Caco-2 (cell line): ENCODE results near the gene ATXN7L2. TPM values are rescaled to one million over a fixed set of nuclear protein-coding genes. Genes with fewer than 3 reads are reported as not detected.

ENCODE experiments used
- BruUV-seq: library from RNA; stranded (reverse); fragments of 400-500 nt; replicated peaks from 2 replicates; lab custom pipeline; 2021; lab: Mats Ljungman, UMichigan
- CTCF ChIA-PET: fragments of 300-600 bp; sonication (Branson Sonifier 250); formaldehyde crosslinking; loops from one replicate; lab custom pipeline; 2022; ENCODE audit warnings: antibody characterized with exemption; lab: Charles Lee
- POLR2A ChIA-PET: fragments of 300-600 bp; sonication (Branson Sonifier 250); formaldehyde crosslinking; loops from one replicate; lab custom pipeline; 2022; ENCODE audit warnings: antibody characterized with exemption; lab: Charles Lee
- DNase-seq, 2 experiments: peaks; one replicate each; pipeline versions ENCODE4 v3.0.0 to v3.0.0-alpha.2; 2020 to 2022
- H3K27me3 ChIP-seq: replicated peaks from 2 replicates; pipeline ENCODE4 v1.6.0; 2011; ENCODE audit warnings: low read length; ENCODE audit not compliant: control insufficient read depth, insufficient read depth
- H3K36me3 ChIP-seq: 2 replicates; pipeline ENCODE4 v1.5.1; 2011; ENCODE audit warnings: low read length; ENCODE audit not compliant: control insufficient read depth, insufficient read depth
- H3K4me1 ChIP-seq: fragments of 250-450 bp; sonication (Bioruptor Pico); 2 replicates; pipeline ENCODE4 v1.5.1; 2020; ENCODE audit warnings: mild to moderate bottlenecking
- H3K4me3 ChIP-seq: 2 replicates; pipeline ENCODE4 v1.5.1; 2011; ENCODE audit warnings: low read depth, mild to moderate bottlenecking, control low read depth, low read length
- H3K9me3 ChIP-seq: fragments of 250-450 bp; sonication (Bioruptor Pico); 2 replicates; pipeline ENCODE4 v1.5.1; 2020; ENCODE audit warnings: mild to moderate bottlenecking, moderate library complexity
- H3K27ac Mint-ChIP-seq: one replicate; pipeline ENCODE4 v1.8.0; 2022; ENCODE audit warnings: mixed read lengths; ENCODE audit not compliant: unreplicated experiment
- H3K27me3 Mint-ChIP-seq: one replicate; pipeline ENCODE4 v1.8.0; 2022; ENCODE audit warnings: mixed read lengths; ENCODE audit not compliant: insufficient read depth, unreplicated experiment
- H3K36me3 Mint-ChIP-seq: one replicate; pipeline ENCODE4 v1.8.0; 2022; ENCODE audit warnings: mild to moderate bottlenecking, mixed read lengths; ENCODE audit not compliant: insufficient read depth, unreplicated experiment
- H3K4me1 Mint-ChIP-seq: one replicate; pipeline ENCODE4 v1.8.0; 2022; ENCODE audit warnings: low read depth, mixed read lengths; ENCODE audit not compliant: unreplicated experiment
- H3K4me3 Mint-ChIP-seq: one replicate; pipeline ENCODE4 v1.8.0; 2022; ENCODE audit warnings: mild to moderate bottlenecking, moderate library complexity, mixed read lengths; ENCODE audit not compliant: unreplicated experiment
- H3K9me3 Mint-ChIP-seq: one replicate; pipeline ENCODE4 v1.8.0; 2022; ENCODE audit warnings: mixed read lengths; ENCODE audit not compliant: unreplicated experiment
- intact Hi-C: fragments of 100-400 bp; cut with micrococcal nuclease; formaldehyde crosslinking; loops from one replicate; pipeline ENCODE4 v1.10.0; 2022; ENCODE audit not compliant: unreplicated experiment
- total RNA-seq: library from RNA; stranded (reverse); gene quantifications from 2 replicates; pipeline ENCODE4 v1.2.3, GENCODE V29; 2022
- TF ChIP-seq, protein P1 (sequence below), 2 experiments: fragments of 200-600 bp in 1 of 2; IDR thresholded peaks; 1 replicate in 1 of 2; 2 replicates in 1 of 2; pipeline versions ENCODE4 v1.5.1 to v1.8.0; 2011 to 2022; ENCODE audit warnings: antibody characterized with exemption in 1 of 2, control low read depth in 1 of 2, inconsistent platforms in 1 of 2, low read depth in 1 of 2, low read length in 1 of 2, mild to moderate bottlenecking in 1 of 2, moderate library complexity in 1 of 2; ENCODE audit not compliant: insufficient read depth in 1 of 2, severe bottlenecking in 1 of 2, unreplicated experiment in 1 of 2

The ATXN7L2 gene
- total RNA-seq, 1 experiment from 2014 or later: 4.0 TPM

DNA sequence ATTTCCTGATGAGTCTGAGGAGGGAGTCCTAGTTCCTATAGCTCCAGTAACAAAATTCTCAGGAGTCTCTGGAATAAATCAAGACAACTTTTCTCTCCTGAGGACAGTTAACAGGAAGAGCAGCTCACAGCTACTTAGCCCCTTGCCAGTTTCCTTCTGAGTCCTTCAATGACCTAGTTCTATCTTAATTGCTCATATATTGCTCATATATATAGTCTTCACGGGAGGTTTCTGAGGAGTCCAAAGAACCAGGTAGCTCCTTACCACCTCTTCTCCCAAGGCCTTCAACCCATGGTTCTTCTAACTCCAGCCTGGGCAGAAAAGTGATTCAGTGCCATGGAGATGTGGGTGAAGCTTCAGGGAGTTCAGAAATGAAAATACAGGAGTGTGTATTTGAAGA, 21.3 kb downstream of the ATXN7L2 start:
- no peaks in the 10 kb centered on the region for H3K27me3 ChIP-seq
- TF ChIP-seq, protein P1, sequence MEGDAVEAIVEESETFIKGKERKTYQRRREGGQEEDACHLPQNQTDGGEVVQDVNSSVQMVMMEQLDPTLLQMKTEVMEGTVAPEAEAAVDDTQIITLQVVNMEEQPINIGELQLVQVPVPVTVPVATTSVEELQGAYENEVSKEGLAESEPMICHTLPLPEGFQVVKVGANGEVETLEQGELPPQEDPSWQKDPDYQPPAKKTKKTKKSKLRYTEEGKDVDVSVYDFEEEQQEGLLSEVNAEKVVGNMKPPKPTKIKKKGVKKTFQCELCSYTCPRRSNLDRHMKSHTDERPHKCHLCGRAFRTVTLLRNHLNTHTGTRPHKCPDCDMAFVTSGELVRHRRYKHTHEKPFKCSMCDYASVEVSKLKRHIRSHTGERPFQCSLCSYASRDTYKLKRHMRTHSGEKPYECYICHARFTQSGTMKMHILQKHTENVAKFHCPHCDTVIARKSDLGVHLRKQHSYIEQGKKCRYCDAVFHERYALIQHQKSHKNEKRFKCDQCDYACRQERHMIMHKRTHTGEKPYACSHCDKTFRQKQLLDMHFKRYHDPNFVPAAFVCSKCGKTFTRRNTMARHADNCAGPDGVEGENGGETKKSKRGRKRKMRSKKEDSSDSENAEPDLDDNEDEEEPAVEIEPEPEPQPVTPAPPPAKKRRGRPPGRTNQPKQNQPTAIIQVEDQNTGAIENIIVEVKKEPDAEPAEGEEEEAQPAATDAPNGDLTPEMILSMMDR (IDR thresholded peaks at IDR 0.05; ENCODE audit: insufficient read depth in 1 of 2, low read depth in 1 of 2, low read length in 1 of 2, severe bottlenecking in 1 of 2, unreplicated experiment in 1 of 2): no peak
- Mint-ChIP-seq H3K27ac (no peak overlapping the region), H3K4me1 (peaks cover under 1% of the 10 kb centered on the region), H3K4me3 (no peak overlapping the region), H3K9me3 (no peaks in the 10 kb centered on the region), H3K36me3 (no peaks in the 10 kb centered on the region), H3K27me3 (peaks cover 5% of the 10 kb centered on the region)
- DNase-seq: no peak
- no peaks in the 10 kb centered on the region for H3K4me1 ChIP-seq
- CTCF ChIA-PET: no interaction called here
- H3K36me3 ChIP-seq: no peaks in the 10 kb centered on the region
- intact Hi-C loops: no loop called here
- BruUV-seq: no TSS peak
- no peak overlapping the region for H3K4me3 ChIP-seq
- no peaks in the 10 kb centered on the region for H3K9me3 ChIP-seq
- POLR2A ChIA-PET: interaction anchor here (0.5 kb wide), 1 partner anchor 21 kb away, joined by 12 read pairs; the partner anchor contains the start of gene ATXN7L2

DNA sequence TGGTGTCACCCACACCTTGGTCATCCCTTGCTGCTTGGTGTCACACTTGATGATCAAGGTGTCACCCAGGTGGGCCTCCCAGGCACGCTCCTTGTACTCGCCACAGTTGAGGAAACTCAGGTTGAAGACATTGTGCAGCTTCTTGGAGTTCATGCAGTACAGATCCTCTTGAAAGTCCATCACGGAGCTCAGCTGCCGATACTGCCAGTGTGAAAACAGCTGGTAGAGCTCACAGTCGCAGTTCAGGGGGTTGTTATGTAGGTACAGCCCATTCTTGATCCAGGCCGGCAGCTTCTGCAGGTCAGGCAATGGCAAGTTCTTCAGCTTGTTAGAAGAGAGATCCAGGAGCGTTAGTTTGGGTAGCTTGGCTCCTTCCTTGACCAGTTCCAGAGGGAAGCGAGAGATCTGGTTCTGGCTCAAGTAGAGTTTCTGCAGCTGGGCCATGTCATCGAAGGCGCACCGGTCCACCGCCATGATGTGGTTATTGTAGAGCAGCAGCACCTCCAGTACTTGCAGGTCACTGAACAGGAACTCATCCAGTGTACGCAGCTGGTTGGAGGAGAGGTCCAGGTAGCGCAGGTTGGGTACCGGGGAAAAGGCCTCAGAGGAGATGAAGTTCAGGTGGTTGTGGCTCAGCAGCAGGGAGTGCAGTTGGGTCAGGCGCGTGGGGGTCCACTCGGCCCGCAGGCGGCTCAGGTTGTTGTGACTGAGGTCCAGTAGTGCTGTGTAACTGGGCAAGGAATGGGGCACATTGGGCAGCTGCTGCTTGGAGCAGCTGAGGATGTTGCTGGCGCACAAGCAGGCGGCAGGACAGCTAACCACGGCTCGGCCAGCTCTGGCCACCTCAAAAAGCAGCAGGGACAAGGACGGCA, 24.5 kb downstream of the ATXN7L2 start:
- Histone ChIP-seq H3K4me3 (no peak overlapping the region), H3K36me3 (no peaks in the 10 kb centered on the region), H3K4me1 (no peaks in the 10 kb centered on the region), H3K27me3 (no peaks in the 10 kb centered on the region), H3K9me3 (no peaks in the 10 kb centered on the region)
- no peaks in the 10 kb centered on the region for H3K36me3 Mint-ChIP-seq
- intact Hi-C loops: no loop called here
- H3K9me3 Mint-ChIP-seq: no peaks in the 10 kb centered on the region
- DNase-seq: no peak
- CTCF ChIA-PET: interaction anchor here (0.8 to 1.2 kb wide), 2 partner anchors 14 to 24 kb away, joined by 6 read pairs; partner anchors contain the start of gene CYB561D1
- BruUV-seq: no TSS peak
- POLR2A ChIA-PET: no interaction called here
- TF ChIP-seq, protein P1 (IDR thresholded peaks at IDR 0.05; ENCODE audit: insufficient read depth in 1 of 2, low read depth in 1 of 2, low read length in 1 of 2, severe bottlenecking in 1 of 2, unreplicated experiment in 1 of 2): no peak
- no peak overlapping the region for H3K27ac Mint-ChIP-seq
- H3K4me3 Mint-ChIP-seq: peak overlapping the region; percentile 76
- H3K27me3 Mint-ChIP-seq: peaks cover 10% of the 10 kb centered on the region
- peaks cover 6% of the 10 kb centered on the region for H3K4me1 Mint-ChIP-seq

DNA sequence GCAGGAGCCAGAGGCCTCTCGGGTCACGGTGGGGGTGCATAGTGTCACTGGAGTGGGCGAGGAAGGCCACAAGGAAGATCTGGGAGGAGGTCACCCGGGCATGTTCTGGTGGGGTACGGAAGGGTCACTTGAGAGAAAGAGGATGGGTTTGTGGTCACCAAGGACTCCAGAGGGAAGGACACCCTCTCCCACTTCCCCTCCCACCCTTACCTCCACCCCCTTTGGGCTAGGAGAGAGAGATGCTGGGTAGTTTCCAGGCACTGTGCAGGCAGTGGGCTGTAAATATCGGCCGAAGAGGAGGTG, 25.1 kb downstream of the ATXN7L2 start:
- Mint-ChIP-seq H3K4me3 (peak overlapping the region; percentile 76), H3K4me1 (peaks cover 6% of the 10 kb centered on the region), H3K9me3 (no peaks in the 10 kb centered on the region), H3K27me3 (peaks cover 10% of the 10 kb centered on the region), H3K27ac (no peak overlapping the region), H3K36me3 (no peaks in the 10 kb centered on the region)
- no peaks in the 10 kb centered on the region for H3K4me1 ChIP-seq
- intact Hi-C loops: no loop called here
- H3K4me3 ChIP-seq: peak overlapping the region; percentile 45
- DNase-seq: no peak
- no TSS peak for BruUV-seq
- no peaks in the 10 kb centered on the region for H3K9me3 ChIP-seq
- POLR2A ChIA-PET: no interaction called here
- no peaks in the 10 kb centered on the region for H3K27me3 ChIP-seq
- no peaks in the 10 kb centered on the region for H3K36me3 ChIP-seq
- CTCF ChIA-PET: interaction anchor here (1.2 kb wide), 1 partner anchor 24 kb away, joined by 6 read pairs; no protein-coding TSS in a partner anchor
- TF ChIP-seq, protein P1 (IDR thresholded peaks at IDR 0.05; ENCODE audit: insufficient read depth in 1 of 2, low read depth in 1 of 2, low read length in 1 of 2, severe bottlenecking in 1 of 2, unreplicated experiment in 1 of 2): no peak
